Measurements from ENCODE around the gene CCDC6.

DNA sequence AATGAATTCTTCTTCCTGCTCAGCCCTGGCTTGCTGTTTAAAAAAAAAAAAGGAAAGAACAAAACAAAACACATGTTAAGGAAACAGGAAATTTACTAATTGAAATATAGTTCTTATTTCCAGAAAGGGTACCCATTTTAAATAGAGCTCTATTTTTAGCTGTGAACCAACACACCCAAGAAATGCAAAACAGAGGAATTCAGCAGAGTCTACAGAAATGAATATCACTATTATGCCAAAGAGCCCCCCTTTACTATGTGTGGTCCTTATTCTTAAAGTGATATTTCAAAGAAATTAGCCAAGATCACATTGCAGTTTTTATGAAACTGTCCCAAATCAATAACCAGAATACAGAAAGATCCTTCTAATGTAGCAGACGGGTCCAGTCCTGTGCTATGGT lies 53.7 kb downstream of the CCDC6 start:
- TF ChIP-seq SUZ12 (IDR thresholded peaks at IDR 0.05; ENCODE audit: extremely low read depth, insufficient read depth, insufficient read length) (no peak), ZNF274 (IDR thresholded peaks at IDR 0.05; ENCODE audit: low read depth, low read length) (no peak), YY1 (IDR thresholded peaks at IDR 0.05; ENCODE audit: insufficient read depth, insufficient read length) (no peak)

Data from NT2/D1 (cell line).